B cell (primary cell): ENCODE results near the gene ECE1. TPM values are rescaled to one million over a fixed set of nuclear protein-coding genes. Genes with fewer than 3 reads are reported as not detected.

Experiments
- ATAC-seq: fragments of 200-7000 bp; cut with Tn5 transposase; one replicate; pipeline ENCODE4 v1.10.0; 2021; ENCODE audit warnings: low read depth, mild to moderate bottlenecking, moderate number of reproducible peaks, moderate library complexity
- CTCF ChIA-PET: fragments of 350-600 bp; sonication (Branson Sonifier 250); formaldehyde crosslinking; loops from one replicate; lab custom pipeline; 2021; ENCODE audit warnings: antibody characterized with exemption, inconsistent platforms; lab: Charles Lee
- POLR2A ChIA-PET: fragments of 350-600 bp; sonication (Branson Sonifier 250); formaldehyde crosslinking; loops from one replicate; lab custom pipeline; 2021; ENCODE audit warnings: antibody characterized with exemption; lab: Charles Lee
- DNase-seq: peaks from one replicate; pipeline ENCODE4 v3.0.0; 2013
- H2AFZ ChIP-seq: 2 replicates; pipeline ENCODE4 v1.6.1; 2012; ENCODE audit warnings: mild to moderate bottlenecking, low read depth, low read length; ENCODE audit not compliant: insufficient read depth, poor library complexity, severe bottlenecking
- H3K27ac ChIP-seq, 2 donors: 1 replicate in 1 of 2; 2 replicates in 1 of 2; pipeline ENCODE4 v1.5.1; 2012 to 2013; ENCODE audit warnings: low read length in 2 of 2, mild to moderate bottlenecking in 2 of 2, moderate library complexity in 1 of 2
- H3K27me3 ChIP-seq, 4 experiments: fragments of 200-600 bp in 1 of 4; sonication (generic) in 1 of 4; replicated peaks in 1 of 4; 1 replicate in 2 of 4; 2 replicates in 2 of 4; pipeline versions ENCODE4 v1.6.1 to v1.7.0; 2013 to 2016; ENCODE audit warnings: low read length in 3 of 4, mild to moderate bottlenecking in 2 of 4, mixed read lengths in 1 of 4, moderate library complexity in 1 of 4; ENCODE audit not compliant: insufficient read depth in 4 of 4, control insufficient read depth in 3 of 4; ENCODE audit errors: control extremely low read depth in 1 of 4
- H3K36me3 ChIP-seq, 2 experiments: replicated peaks in 1 of 2; 1 replicate in 1 of 2; 2 replicates in 1 of 2; pipeline versions ENCODE4 v1.6.1 to v1.7.1; 2013; ENCODE audit warnings: low read length in 1 of 2; ENCODE audit not compliant: insufficient read depth in 2 of 2, control insufficient read depth in 1 of 2; ENCODE audit errors: control extremely low read depth in 1 of 2, extremely low read depth in 1 of 2
- H3K4me1 ChIP-seq, 2 donors: fragments of 200-600 bp in 1 of 2; sonication (generic) in 1 of 2; 1 replicate in 1 of 2; 2 replicates in 1 of 2; pipeline versions ENCODE4 v1.5.1 to v1.6.1; 2013 to 2017; ENCODE audit warnings: low read length in 2 of 2; ENCODE audit not compliant: control insufficient read depth in 2 of 2, insufficient read depth in 2 of 2
- H3K4me2 ChIP-seq: replicated peaks from 2 replicates; pipeline ENCODE3; 2012; ENCODE audit warnings: mild to moderate bottlenecking, low read depth, low read length; ENCODE audit not compliant: poor library complexity, severe bottlenecking
- H3K4me3 ChIP-seq, 5 experiments: fragments of 200-600 bp in 1 of 5; sonication (generic) in 1 of 5; 1 replicate in 3 of 5; 2 replicates in 2 of 5; pipeline versions ENCODE4 v1.5.1 to v1.7.0; 2011 to 2016; ENCODE audit warnings: low read length in 4 of 5, mild to moderate bottlenecking in 4 of 5, low read depth in 2 of 5, control low read depth in 1 of 5, moderate library complexity in 1 of 5; ENCODE audit not compliant: insufficient read depth in 1 of 5; ENCODE audit errors: control extremely low read depth in 1 of 5, extremely low read depth in 1 of 5
- H3K79me2 ChIP-seq: fragments of 200-600 bp; sonication (generic); one replicate; pipeline ENCODE4 v1.6.0; 2016; ENCODE audit warnings: low read length; ENCODE audit not compliant: control insufficient read depth, insufficient read depth
- H3K9ac ChIP-seq: fragments of 200-600 bp; sonication (generic); 2 replicates; pipeline ENCODE4 v1.6.1; 2017; ENCODE audit warnings: mild to moderate bottlenecking, low read length, moderate library complexity
- H3K9me3 ChIP-seq, 3 donors: one replicate each; pipeline versions ENCODE4 v1.6.1 to v1.7.1; 2013; ENCODE audit warnings: low read length in 2 of 3; ENCODE audit not compliant: control insufficient read depth in 2 of 3, insufficient read depth in 1 of 3; ENCODE audit errors: control extremely low read depth in 1 of 3
- H4K20me1 ChIP-seq: 2 replicates; pipeline ENCODE4 v1.6.0; 2012; ENCODE audit warnings: mild to moderate bottlenecking, low read length; ENCODE audit not compliant: insufficient read depth, control insufficient read depth, poor library complexity, severe bottlenecking
- H3K27ac Mint-ChIP-seq: one replicate; pipeline ENCODE4 v1.8.0; 2021; ENCODE audit warnings: mixed read lengths
- H3K27me3 Mint-ChIP-seq: one replicate; pipeline ENCODE4 v1.8.0; 2021; ENCODE audit warnings: mixed read lengths
- H3K4me1 Mint-ChIP-seq: one replicate; pipeline ENCODE4 v1.8.0; 2021; ENCODE audit warnings: mixed read lengths
- H3K4me3 Mint-ChIP-seq: one replicate; pipeline ENCODE4 v1.8.0; 2021; ENCODE audit warnings: mixed read lengths
- H3K9me3 Mint-ChIP-seq: one replicate; pipeline ENCODE4 v1.8.0; 2022; ENCODE audit warnings: mixed read lengths; ENCODE audit not compliant: insufficient read depth
- EZH2 ChIP-seq: IDR thresholded peaks from 2 replicates; pipeline ENCODE4 v1.6.1; 2012; ENCODE audit warnings: borderline replicate concordance, low read depth, mild to moderate bottlenecking, moderate library complexity, low read length; ENCODE audit not compliant: insufficient read depth, poor library complexity, severe bottlenecking
- WGBS: methylation state at CpG from one replicate; pipeline ENCODE4 v1.1.5; 2013; ENCODE audit warnings: missing lambda C conversion rate; ENCODE audit not compliant: insufficient coverage; 5-methylcytosine and 5-hydroxymethylcytosine counted together
- intact Hi-C: fragments of 100-400 bp; cut with micrococcal nuclease; formaldehyde crosslinking; loops from one replicate; pipeline ENCODE4 v1.10.0; 2022
- polyA plus RNA-seq: library from polyadenylated mRNA; depleted of rRNA; stranded (reverse); fragments of >200 nt; gene quantifications from 2 replicates; pipeline ENCODE4 v1.2.3, GENCODE V29; 2012
- total RNA-seq, 2 donors: library from RNA; stranded (reverse); fragments of 120-200 nt in 1 of 2; gene quantifications; 1 replicate in 1 of 2; 2 replicates in 1 of 2; pipeline versions ENCODE4 v1.2.3 to v1.2.4, GENCODE V29; 2013 to 2022
- TF ChIP-seq, protein P1 (sequence below): fragments of 200-600 bp; IDR thresholded peaks from one replicate; pipeline ENCODE4 v1.8.0; 2022; ENCODE audit warnings: antibody characterized with exemption, mild to moderate bottlenecking

ECE1 gene
- total and polyA plus RNA-seq, 2 donors (not counting 1 experiment from before 2014, with no cell fraction given): 46.7 to 133 TPM

DNA sequence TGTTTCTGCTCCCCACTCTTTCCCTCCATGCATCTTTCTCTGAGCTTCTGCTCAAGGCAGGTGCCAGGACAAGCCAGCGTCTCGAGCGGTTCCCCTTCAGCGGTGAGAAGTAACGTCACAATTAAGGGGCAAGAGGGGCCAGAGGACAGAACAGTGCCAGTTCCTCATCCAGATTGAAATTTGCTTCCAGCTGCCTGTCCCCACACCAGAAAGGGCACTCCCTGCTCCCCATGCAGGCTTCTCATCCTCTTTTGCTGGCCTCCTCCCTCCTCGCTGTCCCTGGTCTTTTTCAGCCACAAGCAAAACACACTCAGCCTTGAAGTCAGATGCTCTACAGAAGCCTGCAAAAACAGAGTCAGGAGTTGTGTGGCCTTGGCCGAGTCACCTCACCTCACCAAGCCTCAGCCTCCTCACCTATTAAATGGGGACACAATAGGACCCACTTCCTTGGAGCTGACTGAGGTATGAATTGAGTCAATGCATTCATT lies 35.0 kb upstream of the ECE1 start:
- H2AFZ ChIP-seq: peak overlapping the region; percentile 1
- ChIA-PET CTCF (interaction anchor here (1.1 to 4.9 kb wide), 14 partner anchors 9 to 70 kb away, joined by 3 to 34 read pairs (median 7); partner anchors contain the start of gene ECE1), POLR2A (interaction anchor here (1.0 to 3.3 kb wide), 6 partner anchors 9 to 36 kb away, joined by 4 to 30 read pairs (median 12); no protein-coding TSS in a partner anchor)
- H3K4me2 ChIP-seq: peak overlapping the region; percentile 66
- peak overlapping the region in 1 of 5 experiments; percentile 13 for H3K4me3 ChIP-seq
- DNase-seq (peak; percentile 82), ATAC-seq (peak; percentile 76)
- peaks cover 6% of the 10 kb centered on the region for H4K20me1 ChIP-seq
- peaks cover 88% of the 10 kb centered on the region for H3K79me2 ChIP-seq
- peak overlapping the region; percentile 43 for H3K9ac ChIP-seq
- peaks cover 0 to 14% of the 10 kb centered on the region in 2 experiments for H3K36me3 ChIP-seq
- peak overlapping the region; percentile 81 for H3K4me3 Mint-ChIP-seq
- WGBS: 7% methylated on average over 6 of the region's 7 CpGs
- no peaks in the 10 kb centered on the region for H3K27me3 ChIP-seq
- H3K27ac ChIP-seq: peak overlapping the region; percentile 63 to 64
- no peaks in the 10 kb centered on the region for H3K9me3 ChIP-seq
- intact Hi-C loops: loop anchor here (1.0 to 2.0 kb wide), 3 partner anchors 9 to 30 kb away; no protein-coding TSS in a partner anchor
- H3K4me1 ChIP-seq: peaks cover 54 to 60% of the 10 kb centered on the region in 2 donors
- H3K4me1 Mint-ChIP-seq: peaks cover 72% of the 10 kb centered on the region
- no peaks in the 10 kb centered on the region for H3K9me3 Mint-ChIP-seq
- TF ChIP-seq EZH2: no peak
- TF ChIP-seq, protein P1, sequence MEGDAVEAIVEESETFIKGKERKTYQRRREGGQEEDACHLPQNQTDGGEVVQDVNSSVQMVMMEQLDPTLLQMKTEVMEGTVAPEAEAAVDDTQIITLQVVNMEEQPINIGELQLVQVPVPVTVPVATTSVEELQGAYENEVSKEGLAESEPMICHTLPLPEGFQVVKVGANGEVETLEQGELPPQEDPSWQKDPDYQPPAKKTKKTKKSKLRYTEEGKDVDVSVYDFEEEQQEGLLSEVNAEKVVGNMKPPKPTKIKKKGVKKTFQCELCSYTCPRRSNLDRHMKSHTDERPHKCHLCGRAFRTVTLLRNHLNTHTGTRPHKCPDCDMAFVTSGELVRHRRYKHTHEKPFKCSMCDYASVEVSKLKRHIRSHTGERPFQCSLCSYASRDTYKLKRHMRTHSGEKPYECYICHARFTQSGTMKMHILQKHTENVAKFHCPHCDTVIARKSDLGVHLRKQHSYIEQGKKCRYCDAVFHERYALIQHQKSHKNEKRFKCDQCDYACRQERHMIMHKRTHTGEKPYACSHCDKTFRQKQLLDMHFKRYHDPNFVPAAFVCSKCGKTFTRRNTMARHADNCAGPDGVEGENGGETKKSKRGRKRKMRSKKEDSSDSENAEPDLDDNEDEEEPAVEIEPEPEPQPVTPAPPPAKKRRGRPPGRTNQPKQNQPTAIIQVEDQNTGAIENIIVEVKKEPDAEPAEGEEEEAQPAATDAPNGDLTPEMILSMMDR: no peak
- peak overlapping the region; percentile 93 for H3K27ac Mint-ChIP-seq
- no peaks in the 10 kb centered on the region for H3K27me3 Mint-ChIP-seq
